BJ (cell line): ENCODE results near the gene PACSIN2. TPM values are rescaled to one million over a fixed set of nuclear protein-coding genes. Genes with fewer than 3 reads are reported as not detected.

Source experiments
- CTCF ChIA-PET: fragments of 350-600 bp; formaldehyde crosslinking; extraction: SDS; loops from one replicate; lab custom pipeline; 2021; ENCODE audit warnings: antibody characterized with exemption, inconsistent platforms; lab: Yijun Ruan, JAX
- POLR2A ChIA-PET: fragments of 300-600 bp; sonication (Branson Sonifier 250); formaldehyde crosslinking; extraction: SDS; loops from one replicate; lab custom pipeline; 2021; ENCODE audit warnings: antibody characterized with exemption; lab: Charles Lee
- DNase-seq: peaks from one replicate; pipeline ENCODE4 v3.0.0-alpha.2; 2011; ENCODE audit warnings: low read depth
- H3K27me3 ChIP-seq: 2 replicates; pipeline ENCODE4 v1.6.0; 2011; ENCODE audit warnings: low read length; ENCODE audit not compliant: control insufficient read depth, insufficient read depth
- H3K36me3 ChIP-seq: 2 replicates; pipeline ENCODE4 v1.5.1; 2011; ENCODE audit warnings: low read length; ENCODE audit not compliant: control insufficient read depth, insufficient read depth
- H3K4me3 ChIP-seq: 2 replicates; pipeline ENCODE4 v1.5.1; 2011; ENCODE audit warnings: low read depth, mild to moderate bottlenecking, control low read depth, low read length
- CTCF ChIP-seq: IDR thresholded peaks from 2 replicates; pipeline ENCODE4 v1.5.1; 2011; ENCODE audit warnings: low read depth, mild to moderate bottlenecking, control low read depth, inconsistent platforms, low read length, moderate library complexity; ENCODE audit not compliant: insufficient read depth
- polyA plus RNA-seq: library from polyadenylated mRNA; depleted of rRNA; stranded (reverse); fragments of >200 nt; gene quantifications from 2 replicates; pipeline ENCODE4 v1.2.3, GENCODE V29; 2011

PACSIN2 gene
- polyA plus RNA-seq, 1 experiment, result 86.3 TPM

GRCh38 chr22:42946546-42947198, 68.3 kb downstream of the PACSIN2 start:
- TF ChIP-seq CTCF, result no peak
- no peak for DNase-seq
- H3K27me3 ChIP-seq, result no peaks in the 10 kb centered on the region
- ChIA-PET CTCF (interaction anchor here (0.9 to 1.1 kb wide), 2 partner anchors 19 to 21 kb away, joined by 3 to 6 read pairs; no protein-coding TSS in a partner anchor), POLR2A (no interaction called here)
- peaks cover 1% of the 10 kb centered on the region; the same call in 1 of the 2 replicates for H3K36me3 ChIP-seq
- H3K4me3 ChIP-seq, result no peak overlapping the region

GRCh38 chr22:42945736-42946135, 69.2 kb downstream of the PACSIN2 start:
- POLR2A ChIA-PET, result no interaction called here
- DNase-seq, result no peak
- TF ChIP-seq CTCF, result no peak
- Histone ChIP-seq H3K4me3 (no peak overlapping the region), H3K36me3 (peaks cover 1% of the 10 kb centered on the region; the same call in 1 of the 2 replicates), H3K27me3 (no peaks in the 10 kb centered on the region)
- CTCF ChIA-PET, result interaction anchor here (0.7 to 0.9 kb wide), 2 partner anchors 9 to 20 kb away, joined by 3 read pairs; no protein-coding TSS in a partner anchor

DNA sequence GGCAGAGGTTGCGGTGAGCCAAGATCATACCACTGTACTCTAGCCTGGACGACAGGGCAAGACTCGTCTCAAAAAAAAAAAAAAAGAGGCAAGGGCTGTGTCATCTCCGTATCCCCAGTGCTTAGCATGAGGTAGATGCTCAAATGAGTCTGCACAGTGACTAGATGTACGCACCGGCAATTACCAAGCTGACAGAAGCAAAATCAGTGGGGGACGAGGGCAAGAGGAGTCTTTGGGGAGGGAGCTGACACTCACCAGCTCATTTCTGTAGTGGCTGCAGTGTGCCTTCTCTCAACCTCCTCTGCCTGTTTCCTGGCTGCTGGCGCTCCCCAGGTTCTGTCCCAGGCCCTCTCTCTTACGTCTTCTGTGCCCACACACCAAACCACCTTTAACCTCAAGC, 69.9 kb downstream of the PACSIN2 start:
- ChIA-PET POLR2A (no interaction called here), CTCF (interaction anchor here (0.7 to 2.1 kb wide), 2 partner anchors 9 to 23 kb away, joined by 3 to 6 read pairs; no protein-coding TSS in a partner anchor)
- no peak for TF ChIP-seq CTCF
- no peaks in the 10 kb centered on the region for H3K27me3 ChIP-seq
- no peak overlapping the region for H3K4me3 ChIP-seq
- no peak for DNase-seq
- H3K36me3 ChIP-seq, result peaks cover 1% of the 10 kb centered on the region; the same call in 1 of the 2 replicates

GRCh38 chr22:42944409-42944808, 70.5 kb downstream of the PACSIN2 start:
- CTCF ChIA-PET, result interaction anchor here (0.7 to 2.1 kb wide), 2 partner anchors 15 to 24 kb away, joined by 3 to 6 read pairs; no protein-coding TSS in a partner anchor
- peaks cover 1% of the 10 kb centered on the region; the same call in 1 of the 2 replicates for H3K36me3 ChIP-seq
- no peak for TF ChIP-seq CTCF
- H3K4me3 ChIP-seq, result no peak overlapping the region
- POLR2A ChIA-PET, result interaction anchor here (0.6 kb wide), 1 partner anchor 24 kb away, joined by 3 read pairs; no protein-coding TSS in a partner anchor
- H3K27me3 ChIP-seq, result no peaks in the 10 kb centered on the region
- no peak for DNase-seq

DNA sequence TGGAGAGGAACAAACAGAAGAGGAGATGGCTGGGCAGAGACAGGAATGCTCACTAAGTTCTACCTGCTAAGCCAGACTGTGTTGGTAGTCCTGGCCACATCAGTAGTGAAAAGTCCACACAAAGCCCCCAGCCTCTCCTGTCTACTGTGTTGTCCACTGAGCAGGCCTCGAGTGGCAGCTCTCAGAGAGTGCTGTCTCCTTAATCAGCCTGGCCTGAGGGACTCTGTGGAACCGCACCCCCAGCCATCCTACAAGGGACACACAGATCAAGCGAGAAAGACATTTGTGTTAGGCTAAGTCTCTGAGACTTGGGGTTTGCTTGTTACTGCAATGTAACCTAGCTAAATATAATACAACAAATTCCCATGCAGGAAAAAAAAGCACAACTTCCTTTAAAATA, 71.0 kb downstream of the PACSIN2 start:
- H3K4me3 ChIP-seq, result no peak overlapping the region
- H3K36me3 ChIP-seq, result peaks cover 1% of the 10 kb centered on the region; the same call in 1 of the 2 replicates
- no peak for DNase-seq
- no peak for TF ChIP-seq CTCF
- CTCF ChIA-PET, result interaction anchor here (0.6 to 2.1 kb wide), 3 partner anchors 15 to 24 kb away, joined by 3 to 6 read pairs (median 3); no protein-coding TSS in a partner anchor
- H3K27me3 ChIP-seq, result no peaks in the 10 kb centered on the region
- POLR2A ChIA-PET, result interaction anchor here (0.6 kb wide), 1 partner anchor 24 kb away, joined by 3 read pairs; no protein-coding TSS in a partner anchor
